ENCODE results near the gene LARP6.

Gene LARP6

GRCh38 chr15:70857562-70858285, 3.8 kb upstream of the LARP6 start:
- H3K4me3 ChIP-seq (ENCODE audit: low read depth, low read length), result no peak overlapping the region
- DNase-seq (ENCODE audit: low read depth), result peak; percentile 66
- TF ChIP-seq CTCF (conservative IDR thresholded peaks at IDR 0.05; ENCODE audit: low read depth, low read length), result no peak

GRCh38 chr15:70856884-70857561, 3.1 kb upstream of the LARP6 start:
- H3K4me3 ChIP-seq (ENCODE audit: low read depth, low read length), result no peak overlapping the region
- DNase-seq (ENCODE audit: low read depth), result peak; percentile 98
- TF ChIP-seq CTCF (conservative IDR thresholded peaks at IDR 0.05; ENCODE audit: low read depth, low read length), result no peak

- H3K4me3 ChIP-seq (ENCODE audit: low read depth, low read length), result peak overlapping the region; percentile 22
- no peak for DNase-seq (ENCODE audit: low read depth)
- no peak for TF ChIP-seq CTCF (conservative IDR thresholded peaks at IDR 0.05; ENCODE audit: low read depth, low read length)
These were observed 2.4 kb upstream of the LARP6 start for GRCh38 chr15:70856177-70856883.

DNA sequence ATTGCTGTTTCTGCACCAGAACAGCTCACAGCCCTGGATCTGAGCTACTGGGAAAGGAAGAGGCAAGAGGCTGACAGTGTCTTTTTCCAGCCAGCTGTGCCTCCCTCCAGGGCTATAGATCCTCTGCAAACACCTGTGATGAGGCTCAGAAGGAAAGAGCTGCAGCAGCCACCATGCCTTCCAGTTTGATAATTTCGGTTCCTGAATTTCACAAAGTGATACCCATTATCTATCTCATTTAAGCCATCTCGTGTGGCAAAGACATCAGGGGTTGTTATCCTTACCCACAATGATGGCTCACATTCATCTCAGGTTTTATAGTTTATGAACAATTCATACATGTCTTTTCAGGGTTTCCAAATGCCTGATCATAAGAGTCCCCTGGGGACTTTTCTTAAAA, 1.8 kb upstream of the LARP6 start:
- TF ChIP-seq CTCF (conservative IDR thresholded peaks at IDR 0.05; ENCODE audit: low read depth, low read length), result no peak
- no peak for DNase-seq (ENCODE audit: low read depth)
- H3K4me3 ChIP-seq (ENCODE audit: low read depth, low read length), result no peak overlapping the region

DNA sequence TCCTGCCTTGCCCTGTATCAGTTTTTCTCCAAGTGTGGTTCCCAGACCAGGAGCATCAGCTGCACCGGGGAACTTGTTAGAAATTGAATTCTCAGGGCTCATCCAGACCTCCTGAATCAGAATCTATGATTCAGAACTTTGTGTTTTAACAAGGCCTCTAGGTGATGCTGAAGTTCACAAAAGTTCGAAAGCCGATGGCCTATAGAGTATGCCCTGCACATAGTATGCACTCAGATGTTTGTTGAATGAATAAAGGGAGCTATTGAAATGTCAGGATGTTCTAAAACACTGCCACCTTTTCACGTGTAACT, 664 bp upstream of the LARP6 start:
- peak; percentile 72 for DNase-seq (ENCODE audit: low read depth)
- TF ChIP-seq CTCF (conservative IDR thresholded peaks at IDR 0.05; ENCODE audit: low read depth, low read length), result peak; percentile 30
- peak overlapping the region; percentile 91 for H3K4me3 ChIP-seq (ENCODE audit: low read depth, low read length)

DNA sequence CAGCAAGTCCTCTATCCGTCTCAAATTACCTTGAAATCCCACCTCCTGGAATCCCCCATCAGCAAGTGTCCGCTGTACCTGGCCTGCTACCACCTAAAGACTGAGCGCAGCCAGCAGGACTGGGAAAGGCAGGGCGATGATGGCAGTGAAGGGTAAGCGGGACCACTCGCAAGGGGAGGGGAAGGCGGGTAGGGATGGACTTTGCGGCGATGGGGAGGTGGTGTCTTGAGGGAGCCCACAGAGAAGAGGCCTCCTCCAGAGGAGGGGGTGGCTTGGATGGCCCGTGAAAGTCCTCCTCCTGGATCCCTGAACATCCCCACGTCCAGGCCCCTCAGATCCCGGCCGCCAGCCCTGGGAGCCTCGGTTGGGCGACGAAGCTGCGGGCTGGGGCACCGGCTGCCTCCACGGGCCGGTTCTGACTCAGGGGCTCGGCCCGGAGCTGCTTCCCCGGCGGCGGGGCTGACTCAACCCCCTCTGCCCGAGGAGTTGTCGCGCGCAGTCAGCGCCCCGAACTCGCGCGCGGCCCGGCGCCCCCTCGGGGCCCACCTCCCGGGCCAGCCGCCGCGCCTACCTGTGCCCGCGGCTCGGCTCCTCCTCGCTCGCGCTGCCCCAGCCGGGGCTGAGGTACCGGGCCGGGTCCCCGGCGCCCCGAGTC, 512 bp downstream of the LARP6 start:
- TF ChIP-seq CTCF (conservative IDR thresholded peaks at IDR 0.05; ENCODE audit: low read depth, low read length), result no peak
- DNase-seq (ENCODE audit: low read depth), result peak; percentile 88
- H3K4me3 ChIP-seq (ENCODE audit: low read depth, low read length), result peak overlapping the region; percentile 91
